GM12872 (cell line): ENCODE results near the gene C11orf58.

Experiments
- CTCF ChIP-seq: IDR thresholded peaks from 3 replicates; pipeline ENCODE4 v1.5.1; 2011; ENCODE audit warnings: low read depth, mild to moderate bottlenecking, low read length, moderate library complexity; ENCODE audit not compliant: insufficient read depth

The C11orf58 gene

GRCh38 chr11:16769386-16769785, 30.9 kb downstream of the C11orf58 start:
- TF ChIP-seq CTCF = no peak

GRCh38 chr11:16770016-16770415, 31.6 kb downstream of the C11orf58 start:
- TF ChIP-seq CTCF = no peak

- TF ChIP-seq CTCF = no peak
Measured at GRCh38 chr11:16771350-16772140, 33.1 kb downstream of the C11orf58 start.

- TF ChIP-seq CTCF = no peak
Measured at GRCh38 chr11:16772141-16772512, 33.7 kb downstream of the C11orf58 start.

- TF ChIP-seq CTCF = no peak
Measured at GRCh38 chr11:16773981-16774935, 35.8 kb downstream of the C11orf58 start.

GRCh38 chr11:16774936-16775613, 36.6 kb downstream of the C11orf58 start:
- no peak for TF ChIP-seq CTCF

GRCh38 chr11:16775614-16776283, 37.3 kb downstream of the C11orf58 start:
- no peak for TF ChIP-seq CTCF
